IPS DF 6.9 (cell line): ENCODE measurements around the gene ADAM12.

Source experiments
- DNase-seq: peaks from one replicate; pipeline ENCODE4 v3.0.0-alpha.2; 2013; ENCODE audit warnings: low read depth, low spot score
- H3K27ac ChIP-seq: one replicate; pipeline ENCODE4 v1.5.1; 2013; ENCODE audit warnings: low read length, control low read depth
- H3K27me3 ChIP-seq: 2 replicates; pipeline ENCODE4 v1.6.1; 2013; ENCODE audit warnings: mild to moderate bottlenecking, low read length; ENCODE audit not compliant: control insufficient read depth, insufficient read depth
- H3K36me3 ChIP-seq: 2 replicates; pipeline ENCODE4 v1.6.1; 2013; ENCODE audit warnings: low read length; ENCODE audit not compliant: control insufficient read depth, insufficient read depth
- H3K4me1 ChIP-seq: 2 replicates; pipeline ENCODE4 v1.6.1; 2013; ENCODE audit warnings: low read length; ENCODE audit not compliant: control insufficient read depth, insufficient read depth
- H3K4me3 ChIP-seq: 2 replicates; pipeline ENCODE4 v1.5.1; 2013; ENCODE audit warnings: mild to moderate bottlenecking, low read length
- H3K9me3 ChIP-seq: 2 replicates; pipeline ENCODE4 v1.6.1; 2013; ENCODE audit warnings: low read length, inconsistent platforms; ENCODE audit not compliant: control insufficient read depth, insufficient read depth
- WGBS: extraction: QIAGEN DNeasy Blood & Tissue Kit; methylation state at CpG from one replicate; pipeline ENCODE4 v1.1.7; 2013; ENCODE audit warnings: mixed read lengths, missing lambda C conversion rate; ENCODE audit not compliant: insufficient read length, insufficient coverage; 5-methylcytosine and 5-hydroxymethylcytosine counted together

ADAM12 gene

DNA sequence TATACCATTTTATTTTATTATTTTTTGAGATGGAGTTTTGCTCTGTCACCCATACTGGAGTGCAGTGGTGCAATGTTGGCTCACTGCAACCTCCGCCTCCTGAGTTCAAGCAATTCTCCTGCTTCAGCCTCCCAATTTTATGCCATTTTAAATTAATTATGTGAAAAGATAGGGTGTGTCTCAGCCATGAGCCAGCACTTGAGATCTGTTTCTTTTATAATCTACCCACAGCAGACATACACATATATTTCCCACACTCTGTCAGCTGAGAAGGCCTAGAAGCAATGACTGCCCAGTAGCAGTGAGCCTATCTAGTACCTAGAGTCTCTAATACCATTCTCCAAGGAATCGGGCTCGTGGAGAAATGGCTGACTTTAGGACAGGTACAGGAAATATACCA is 70.5 kb downstream of the ADAM12 start:
- no peaks in the 10 kb centered on the region for H3K36me3 ChIP-seq
- no peak overlapping the region for H3K4me3 ChIP-seq
- no peak for DNase-seq
- no CpG with 5 or more reads among the region's 3 CpGs for WGBS
- H3K27me3 ChIP-seq = no peaks in the 10 kb centered on the region
- H3K9me3 ChIP-seq = no peaks in the 10 kb centered on the region
- no peak overlapping the region for H3K27ac ChIP-seq
- H3K4me1 ChIP-seq = no peaks in the 10 kb centered on the region

DNA sequence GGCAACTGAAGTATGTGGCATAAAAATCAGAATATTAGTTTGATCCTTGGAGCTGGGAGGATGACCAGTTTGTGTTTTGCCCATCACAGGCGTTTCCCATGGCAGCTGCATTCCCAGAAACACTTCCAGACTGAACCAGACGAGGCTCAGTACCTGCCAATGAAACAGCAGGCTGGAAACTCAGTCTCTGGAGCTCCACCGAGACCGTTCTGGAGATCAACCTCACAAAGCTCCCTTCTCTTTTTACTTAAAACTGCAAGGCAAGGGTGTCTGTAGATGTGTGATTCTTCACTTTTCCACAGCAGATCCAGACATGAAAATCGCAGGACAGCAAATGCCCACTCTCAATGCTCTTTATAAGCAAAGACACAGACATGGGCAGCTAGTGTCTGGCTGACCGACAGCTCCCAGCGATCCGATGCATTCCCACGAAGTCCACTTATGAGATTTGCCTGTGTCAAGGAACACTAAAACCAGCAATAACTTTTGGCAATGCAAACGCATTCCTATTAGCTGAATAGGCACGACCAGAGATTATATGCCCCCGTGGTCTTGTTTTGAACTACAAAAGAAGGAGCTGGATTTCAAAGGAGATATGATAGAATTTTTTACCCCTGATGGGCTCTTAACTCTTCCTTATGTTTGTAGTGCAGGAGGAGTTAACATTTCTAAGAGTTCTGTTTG is 72.6 kb downstream of the ADAM12 start:
- DNase-seq = no peak
- no CpG with 5 or more reads among the region's 12 CpGs for WGBS
- Histone ChIP-seq H3K36me3 (no peaks in the 10 kb centered on the region), H3K4me1 (no peaks in the 10 kb centered on the region), H3K27me3 (no peaks in the 10 kb centered on the region), H3K27ac (no peak overlapping the region), H3K4me3 (no peak overlapping the region), H3K9me3 (no peaks in the 10 kb centered on the region)

DNA sequence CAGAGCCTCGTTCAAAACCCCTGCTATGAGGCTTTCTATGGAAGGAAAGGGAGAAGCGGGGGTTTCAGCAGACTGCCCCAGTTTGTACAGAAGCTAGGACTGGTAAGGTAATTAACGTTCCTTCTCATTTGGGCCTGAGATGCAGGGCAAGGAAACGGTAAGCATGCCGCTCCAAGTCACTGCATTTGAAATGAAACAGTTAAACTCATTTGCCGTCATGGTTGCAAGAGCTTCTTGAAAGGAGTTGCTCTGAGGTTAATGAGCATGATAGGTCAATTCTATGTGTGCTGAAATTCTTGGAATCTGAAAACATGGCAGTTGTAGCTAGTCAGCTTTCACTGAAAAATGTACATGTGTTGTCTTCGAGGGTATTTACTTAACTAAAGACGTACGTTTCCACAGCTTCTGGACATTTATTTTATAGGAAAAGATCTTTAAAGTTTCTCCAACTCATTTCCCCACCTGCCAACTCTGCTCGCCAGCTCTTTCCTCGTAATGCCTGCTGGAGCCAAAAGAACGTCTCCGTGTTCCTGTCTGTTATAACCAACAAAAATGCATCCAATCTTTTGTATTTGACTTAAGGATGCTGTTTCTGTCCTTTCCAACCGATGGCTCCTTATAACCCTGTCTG is 73.3 kb downstream of the ADAM12 start:
- Histone ChIP-seq H3K27ac (no peak overlapping the region), H3K9me3 (no peaks in the 10 kb centered on the region), H3K4me1 (no peaks in the 10 kb centered on the region), H3K36me3 (no peaks in the 10 kb centered on the region), H3K4me3 (no peak overlapping the region), H3K27me3 (no peaks in the 10 kb centered on the region)
- WGBS = no CpG with 5 or more reads among the region's 14 CpGs
- no peak for DNase-seq

DNA sequence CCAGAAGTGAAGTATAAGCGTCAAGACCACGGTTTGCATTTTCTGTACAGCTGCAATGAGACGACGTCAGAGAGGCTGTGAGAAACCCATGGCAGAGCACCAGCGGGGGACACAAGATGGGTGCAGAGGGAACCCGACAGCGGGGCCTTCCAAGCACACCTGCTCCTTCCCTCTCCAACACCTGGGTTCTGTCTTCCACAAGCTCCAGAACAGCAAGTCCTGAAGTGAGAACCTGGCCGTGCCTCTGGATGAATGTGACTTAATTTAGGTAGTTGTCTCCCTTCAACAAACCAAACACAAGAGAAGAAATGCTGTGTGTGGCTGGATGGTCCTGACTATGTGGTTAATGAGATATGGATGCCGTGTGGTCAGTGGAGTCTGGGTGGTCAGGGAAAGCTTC is 76.1 kb downstream of the ADAM12 start:
- Histone ChIP-seq H3K4me1 (no peaks in the 10 kb centered on the region), H3K27ac (no peak overlapping the region), H3K9me3 (no peaks in the 10 kb centered on the region), H3K4me3 (no peak overlapping the region), H3K36me3 (no peaks in the 10 kb centered on the region), H3K27me3 (no peaks in the 10 kb centered on the region)
- WGBS = no CpG with 5 or more reads among the region's 9 CpGs
- DNase-seq = no peak

DNA sequence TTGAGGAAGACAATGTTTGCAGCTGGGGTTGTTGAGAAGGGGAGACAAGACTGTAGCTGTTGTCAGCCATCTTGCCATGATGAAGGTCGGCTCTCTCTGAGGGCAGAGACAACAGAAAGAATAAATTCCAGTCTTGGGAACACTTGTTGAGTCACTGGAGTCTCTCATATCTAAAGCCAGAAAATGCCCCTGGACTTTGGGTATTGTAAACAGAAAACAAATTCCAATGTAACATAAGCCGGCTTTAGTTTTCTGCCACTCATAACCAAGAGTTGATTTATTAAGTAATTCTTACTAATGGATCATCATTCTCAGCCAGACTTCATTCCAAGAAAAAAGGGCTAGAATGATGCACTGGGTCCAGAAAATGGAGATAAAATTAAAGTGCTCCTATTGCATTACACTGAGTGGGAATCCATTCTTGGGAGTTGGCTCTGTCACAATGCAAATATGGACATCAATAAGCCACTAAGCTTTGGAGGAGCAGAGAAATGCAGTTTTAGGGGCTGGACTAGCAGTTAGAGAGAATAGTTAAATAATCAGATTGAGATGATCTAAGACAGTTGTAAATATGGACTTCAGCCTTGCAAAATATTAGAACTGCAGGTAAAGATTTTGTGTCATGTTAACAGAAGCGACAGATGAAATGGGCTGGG is 78.9 kb downstream of the ADAM12 start:
- Histone ChIP-seq H3K9me3 (no peaks in the 10 kb centered on the region), H3K4me1 (no peaks in the 10 kb centered on the region), H3K27ac (no peak overlapping the region), H3K27me3 (no peaks in the 10 kb centered on the region), H3K4me3 (no peak overlapping the region), H3K36me3 (no peaks in the 10 kb centered on the region)
- DNase-seq = no peak
- no CpG with 5 or more reads among the region's 3 CpGs for WGBS

DNA sequence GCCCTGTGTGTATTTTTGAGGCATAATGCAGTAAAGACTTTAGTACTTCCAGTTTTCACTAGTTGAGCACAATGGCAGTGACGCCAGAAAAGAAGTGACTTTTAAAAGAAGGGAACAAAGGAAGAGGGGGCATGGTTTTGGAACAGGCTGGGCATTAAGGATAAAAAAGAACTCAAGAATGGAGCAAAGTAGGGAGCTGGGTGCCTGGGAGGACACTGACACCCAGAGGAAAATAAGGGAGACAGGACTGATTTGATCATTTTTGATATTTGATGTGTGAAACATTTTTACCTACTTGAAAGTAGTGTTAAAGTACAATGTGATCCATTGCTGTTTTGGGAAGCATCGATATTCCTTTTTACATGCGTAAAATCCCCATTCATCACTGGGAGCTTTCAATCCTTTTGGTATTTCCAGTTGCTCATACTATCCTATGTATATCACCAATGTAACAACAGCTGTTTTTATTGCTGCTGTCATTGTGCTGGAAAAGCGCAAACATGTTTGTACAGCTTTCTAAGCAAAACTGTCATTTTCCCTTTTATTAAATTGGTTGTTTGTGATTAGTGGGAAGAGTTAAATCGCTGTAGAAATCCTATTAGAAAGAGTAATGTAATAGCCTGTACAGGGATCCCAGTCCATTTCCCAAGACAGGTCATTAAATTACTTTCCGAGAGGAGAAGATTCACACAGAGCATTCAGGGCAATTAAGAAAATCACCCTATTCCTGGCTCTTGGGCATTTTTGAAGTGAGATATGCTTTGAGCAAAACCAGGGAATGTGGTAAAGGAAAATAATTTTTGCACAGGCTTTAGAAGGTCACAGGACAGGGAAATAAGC is 85.2 kb downstream of the ADAM12 start:
- no CpG with 5 or more reads among the region's 6 CpGs for WGBS
- Histone ChIP-seq H3K4me1 (no peaks in the 10 kb centered on the region), H3K4me3 (no peak overlapping the region), H3K27me3 (no peaks in the 10 kb centered on the region), H3K9me3 (no peaks in the 10 kb centered on the region), H3K27ac (no peak overlapping the region), H3K36me3 (no peaks in the 10 kb centered on the region)
- DNase-seq = no peak

DNA sequence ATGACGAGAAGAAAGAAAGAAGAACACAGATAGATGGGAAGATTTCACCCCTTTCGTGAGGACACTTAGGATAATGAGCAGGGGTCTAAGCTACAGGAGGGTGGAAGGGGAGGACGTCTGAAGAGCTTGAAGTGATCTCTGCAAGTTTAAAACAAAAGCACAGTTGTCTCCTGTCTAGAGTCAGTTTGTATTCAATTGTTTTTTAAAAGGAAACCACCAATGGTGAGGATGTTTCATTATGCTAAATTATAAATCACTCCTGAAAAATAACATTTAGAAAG is 85.9 kb downstream of the ADAM12 start:
- Histone ChIP-seq H3K27ac (no peak overlapping the region), H3K4me1 (no peaks in the 10 kb centered on the region), H3K27me3 (no peaks in the 10 kb centered on the region), H3K9me3 (no peaks in the 10 kb centered on the region), H3K4me3 (no peak overlapping the region), H3K36me3 (no peaks in the 10 kb centered on the region)
- DNase-seq = no peak
- no CpG with 5 or more reads among the region's 3 CpGs for WGBS

DNA sequence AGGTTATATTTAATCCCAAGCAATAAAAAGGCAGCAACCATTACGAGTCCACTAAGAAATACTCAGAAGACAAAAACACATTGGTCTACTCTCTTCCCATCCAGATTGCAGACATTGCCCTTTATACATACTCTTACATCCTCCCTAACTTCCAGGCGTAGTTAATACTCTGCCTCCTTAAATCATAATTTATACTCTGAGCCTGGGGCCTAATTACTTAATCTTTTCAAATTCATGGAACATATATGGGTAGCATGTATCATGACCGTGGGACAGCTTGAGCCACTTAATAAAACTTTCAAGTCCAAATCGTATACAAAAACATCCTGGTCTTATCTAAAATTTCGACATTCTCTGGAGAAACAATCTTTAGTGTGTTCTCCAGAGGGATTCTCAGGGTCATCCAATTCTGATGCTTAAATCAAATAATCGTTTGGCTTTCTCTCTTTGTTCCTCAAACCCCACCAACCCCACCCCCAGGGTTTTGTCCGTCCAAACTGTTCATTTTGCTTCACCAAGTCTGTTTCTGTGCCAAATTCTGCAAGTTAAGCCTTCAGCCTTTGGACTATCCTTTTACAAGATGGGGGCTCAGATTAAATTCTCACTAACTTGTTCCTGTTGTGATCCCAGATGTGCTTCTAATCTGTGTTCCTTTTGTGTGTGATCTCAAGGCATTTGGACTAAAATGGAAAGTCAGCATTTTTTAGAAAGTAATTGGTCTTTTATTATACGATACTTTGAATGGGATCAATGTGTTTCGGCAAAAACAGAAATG is 86.4 kb downstream of the ADAM12 start:
- H3K27ac ChIP-seq = no peak overlapping the region
- no peak overlapping the region for H3K4me3 ChIP-seq
- H3K36me3 ChIP-seq = no peaks in the 10 kb centered on the region
- DNase-seq = no peak
- WGBS = no CpG with 5 or more reads among the region's 9 CpGs
- H3K9me3 ChIP-seq = no peaks in the 10 kb centered on the region
- H3K4me1 ChIP-seq = no peaks in the 10 kb centered on the region
- no peaks in the 10 kb centered on the region for H3K27me3 ChIP-seq

DNA sequence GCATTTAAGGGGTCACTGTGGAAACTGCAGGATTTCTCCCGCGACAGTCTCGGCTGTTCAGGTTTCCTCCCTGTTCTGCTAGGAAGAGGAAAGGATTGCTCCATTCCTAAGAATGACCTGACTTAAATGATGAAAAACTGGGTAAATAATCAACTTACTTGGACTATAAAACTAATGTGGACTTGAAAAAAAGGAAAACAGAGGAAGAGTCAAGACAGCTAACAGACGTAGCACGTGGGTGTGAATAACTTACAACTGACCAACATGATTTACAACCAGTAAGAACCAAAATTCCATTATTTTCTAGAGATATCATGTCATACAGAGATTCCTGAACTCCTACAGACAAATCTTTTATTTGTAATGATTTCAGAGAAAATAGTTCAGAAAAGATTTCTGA is 93.8 kb downstream of the ADAM12 start:
- no CpG with 5 or more reads among the region's 5 CpGs for WGBS
- Histone ChIP-seq H3K27me3 (no peaks in the 10 kb centered on the region), H3K4me3 (no peak overlapping the region)

DNA sequence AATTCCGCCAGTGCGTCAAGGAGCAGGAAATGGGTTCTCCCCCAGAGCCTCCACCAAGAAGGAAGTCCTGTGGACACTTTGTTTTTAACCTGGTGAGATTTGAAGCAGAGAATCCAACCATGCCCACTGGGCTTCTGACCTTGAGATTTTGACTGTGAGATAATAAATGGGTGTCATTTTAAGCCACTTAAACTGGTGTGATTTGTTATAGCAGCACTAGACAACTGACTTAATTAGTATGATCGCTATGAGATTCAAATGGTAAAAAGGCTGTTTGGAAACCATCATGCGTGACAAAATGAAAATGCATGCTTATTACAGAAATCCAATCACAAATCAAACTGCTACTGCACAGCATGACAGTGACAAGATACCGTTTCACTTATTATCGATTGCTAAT is 98.0 kb downstream of the ADAM12 start:
- WGBS = no CpG with 5 or more reads among the region's 6 CpGs
- no peak for DNase-seq
- H3K4me1 ChIP-seq = no peaks in the 10 kb centered on the region
- H3K27ac ChIP-seq = no peak overlapping the region
- H3K27me3 ChIP-seq = no peaks in the 10 kb centered on the region
- no peak overlapping the region for H3K4me3 ChIP-seq
- no peaks in the 10 kb centered on the region for H3K9me3 ChIP-seq
- no peaks in the 10 kb centered on the region for H3K36me3 ChIP-seq

More for the DNA sequence above, 93.8 kb downstream of the ADAM12 start:
- Histone ChIP-seq H3K27ac (no peak overlapping the region), H3K4me1 (no peaks in the 10 kb centered on the region), H3K36me3 (no peaks in the 10 kb centered on the region), H3K9me3 (no peaks in the 10 kb centered on the region)
- DNase-seq = no peak
